Measurements from ENCODE around the gene C1QTNF12.

The C1QTNF12 gene

GRCh38 chr1:1247341-1247913 lies 905 bp upstream of the C1QTNF12 start:
- peaks cover 4% of the 10 kb centered on the region for H3K4me1 ChIP-seq (ENCODE audit: insufficient read depth, low read length)
- no peak overlapping the region for H2AFZ ChIP-seq (ENCODE audit: low read depth, low read length)
- H3K36me3 ChIP-seq (ENCODE audit: insufficient read depth, low read length), result no peaks in the 10 kb centered on the region
- H3K9me3 ChIP-seq (ENCODE audit: low read length), result no peaks in the 10 kb centered on the region
- H3K27me3 ChIP-seq (ENCODE audit: insufficient read depth, low read length), result peaks cover 14% of the 10 kb centered on the region
- H3K4me3 ChIP-seq (ENCODE audit: low read length), result no peak overlapping the region

- peaks cover 14% of the 10 kb centered on the region for H3K27me3 ChIP-seq (ENCODE audit: insufficient read depth, low read length)
- H2AFZ ChIP-seq (ENCODE audit: low read depth, low read length), result no peak overlapping the region
- peaks cover 4% of the 10 kb centered on the region for H3K4me1 ChIP-seq (ENCODE audit: insufficient read depth, low read length)
- H3K9me3 ChIP-seq (ENCODE audit: low read length), result no peaks in the 10 kb centered on the region
- no peaks in the 10 kb centered on the region for H3K36me3 ChIP-seq (ENCODE audit: insufficient read depth, low read length)
- H3K4me3 ChIP-seq (ENCODE audit: low read length), result no peak overlapping the region
Measured at GRCh38 chr1:1245817-1246576, 525 bp downstream of the C1QTNF12 start.

GRCh38 chr1:1245178-1245816 lies 1.2 kb downstream of the C1QTNF12 start:
- Histone ChIP-seq H3K4me1 (ENCODE audit: insufficient read depth, low read length) (peaks cover 7% of the 10 kb centered on the region), H3K4me3 (ENCODE audit: low read length) (no peak overlapping the region), H3K9me3 (ENCODE audit: low read length) (no peaks in the 10 kb centered on the region), H3K27me3 (ENCODE audit: insufficient read depth, low read length) (peaks cover 14% of the 10 kb centered on the region), H2AFZ (ENCODE audit: low read depth, low read length) (no peak overlapping the region), H3K36me3 (ENCODE audit: insufficient read depth, low read length) (no peaks in the 10 kb centered on the region)

- Histone ChIP-seq H3K4me3 (ENCODE audit: low read length) (no peak overlapping the region), H2AFZ (ENCODE audit: low read depth, low read length) (no peak overlapping the region), H3K27me3 (ENCODE audit: insufficient read depth, low read length) (peaks cover 14% of the 10 kb centered on the region), H3K4me1 (ENCODE audit: insufficient read depth, low read length) (peaks cover 16% of the 10 kb centered on the region), H3K9me3 (ENCODE audit: low read length) (no peaks in the 10 kb centered on the region), H3K36me3 (ENCODE audit: insufficient read depth, low read length) (no peaks in the 10 kb centered on the region)
Measured at GRCh38 chr1:1244192-1244811, 2.2 kb downstream of the C1QTNF12 start.

GRCh38 chr1:1243807-1244191 lies 2.7 kb downstream of the C1QTNF12 start:
- H3K4me1 ChIP-seq (ENCODE audit: insufficient read depth, low read length), result peaks cover 21% of the 10 kb centered on the region

GRCh38 chr1:1243266-1243660 lies 3.3 kb downstream of the C1QTNF12 start:
- Histone ChIP-seq H3K9me3 (ENCODE audit: low read length) (no peaks in the 10 kb centered on the region), H3K36me3 (ENCODE audit: insufficient read depth, low read length) (no peaks in the 10 kb centered on the region), H3K27me3 (ENCODE audit: insufficient read depth, low read length) (peaks cover 14% of the 10 kb centered on the region), H3K4me1 (ENCODE audit: insufficient read depth, low read length) (peaks cover 24% of the 10 kb centered on the region), H3K4me3 (ENCODE audit: low read length) (no peak overlapping the region), H2AFZ (ENCODE audit: low read depth, low read length) (no peak overlapping the region)

More at GRCh38 chr1:1243807-1244191, 2.7 kb downstream of the C1QTNF12 start:
- H3K36me3 ChIP-seq (ENCODE audit: insufficient read depth, low read length), result no peaks in the 10 kb centered on the region
- H2AFZ ChIP-seq (ENCODE audit: low read depth, low read length), result no peak overlapping the region
- H3K4me3 ChIP-seq (ENCODE audit: low read length), result no peak overlapping the region
- no peaks in the 10 kb centered on the region for H3K9me3 ChIP-seq (ENCODE audit: low read length)
- peaks cover 14% of the 10 kb centered on the region for H3K27me3 ChIP-seq (ENCODE audit: insufficient read depth, low read length)

GRCh38 chr1:1242461-1243265 lies 3.9 kb downstream of the C1QTNF12 start:
- Histone ChIP-seq H3K4me3 (ENCODE audit: low read length) (no peak overlapping the region), H3K36me3 (ENCODE audit: insufficient read depth, low read length) (no peaks in the 10 kb centered on the region), H2AFZ (ENCODE audit: low read depth, low read length) (no peak overlapping the region), H3K4me1 (ENCODE audit: insufficient read depth, low read length) (peaks cover 30% of the 10 kb centered on the region), H3K27me3 (ENCODE audit: insufficient read depth, low read length) (peaks cover 10% of the 10 kb centered on the region), H3K9me3 (ENCODE audit: low read length) (no peaks in the 10 kb centered on the region)

- Histone ChIP-seq H3K4me1 (ENCODE audit: insufficient read depth, low read length) (peaks cover 31% of the 10 kb centered on the region), H2AFZ (ENCODE audit: low read depth, low read length) (no peak overlapping the region), H3K4me3 (ENCODE audit: low read length) (no peak overlapping the region), H3K27me3 (ENCODE audit: insufficient read depth, low read length) (peaks cover 4% of the 10 kb centered on the region), H3K36me3 (ENCODE audit: insufficient read depth, low read length) (no peaks in the 10 kb centered on the region), H3K9me3 (ENCODE audit: low read length) (no peaks in the 10 kb centered on the region)
Measured at GRCh38 chr1:1241588-1242219, 4.8 kb downstream of the C1QTNF12 start.

- H2AFZ ChIP-seq (ENCODE audit: low read depth, low read length), result no peak overlapping the region
Measured at GRCh38 chr1:1240822-1241587, 5.5 kb downstream of the C1QTNF12 start.

GRCh38 chr1:1240348-1240732 lies 6.2 kb downstream of the C1QTNF12 start:
- no peaks in the 10 kb centered on the region for H3K27me3 ChIP-seq (ENCODE audit: insufficient read depth, low read length)
- H3K36me3 ChIP-seq (ENCODE audit: insufficient read depth, low read length), result no peaks in the 10 kb centered on the region
- H3K9me3 ChIP-seq (ENCODE audit: low read length), result no peaks in the 10 kb centered on the region
- no peak overlapping the region for H3K4me3 ChIP-seq (ENCODE audit: low read length)
- peaks cover 31% of the 10 kb centered on the region for H3K4me1 ChIP-seq (ENCODE audit: insufficient read depth, low read length)
- no peak overlapping the region for H2AFZ ChIP-seq (ENCODE audit: low read depth, low read length)

More at GRCh38 chr1:1240822-1241587, 5.5 kb downstream of the C1QTNF12 start:
- Histone ChIP-seq H3K9me3 (ENCODE audit: low read length) (no peaks in the 10 kb centered on the region), H3K4me3 (ENCODE audit: low read length) (no peak overlapping the region), H3K36me3 (ENCODE audit: insufficient read depth, low read length) (no peaks in the 10 kb centered on the region), H3K4me1 (ENCODE audit: insufficient read depth, low read length) (peaks cover 31% of the 10 kb centered on the region), H3K27me3 (ENCODE audit: insufficient read depth, low read length) (peaks cover 3% of the 10 kb centered on the region)

- Histone ChIP-seq H3K4me1 (ENCODE audit: insufficient read depth, low read length) (peaks cover 31% of the 10 kb centered on the region), H3K9me3 (ENCODE audit: low read length) (no peaks in the 10 kb centered on the region), H3K27me3 (ENCODE audit: insufficient read depth, low read length) (no peaks in the 10 kb centered on the region), H3K36me3 (ENCODE audit: insufficient read depth, low read length) (no peaks in the 10 kb centered on the region), H3K4me3 (ENCODE audit: low read length) (no peak overlapping the region), H2AFZ (ENCODE audit: low read depth, low read length) (no peak overlapping the region)
Measured at GRCh38 chr1:1239614-1240347, 6.7 kb downstream of the C1QTNF12 start.

Data from neuron (in vitro differentiated cells).